SH-SY5Y (cell line): ENCODE results near the gene TEX14.

Source experiments
- GATA2 ChIP-seq: IDR thresholded peaks from 2 replicates; pipeline ENCODE4 v1.6.1; 2011; ENCODE audit warnings: mild to moderate bottlenecking, low read depth, low read length
- GATA3 ChIP-seq: IDR thresholded peaks from 2 replicates; pipeline ENCODE4 v1.6.1; 2011; ENCODE audit warnings: low read depth, mild to moderate bottlenecking, low read length, moderate library complexity

TEX14 gene, protein sequence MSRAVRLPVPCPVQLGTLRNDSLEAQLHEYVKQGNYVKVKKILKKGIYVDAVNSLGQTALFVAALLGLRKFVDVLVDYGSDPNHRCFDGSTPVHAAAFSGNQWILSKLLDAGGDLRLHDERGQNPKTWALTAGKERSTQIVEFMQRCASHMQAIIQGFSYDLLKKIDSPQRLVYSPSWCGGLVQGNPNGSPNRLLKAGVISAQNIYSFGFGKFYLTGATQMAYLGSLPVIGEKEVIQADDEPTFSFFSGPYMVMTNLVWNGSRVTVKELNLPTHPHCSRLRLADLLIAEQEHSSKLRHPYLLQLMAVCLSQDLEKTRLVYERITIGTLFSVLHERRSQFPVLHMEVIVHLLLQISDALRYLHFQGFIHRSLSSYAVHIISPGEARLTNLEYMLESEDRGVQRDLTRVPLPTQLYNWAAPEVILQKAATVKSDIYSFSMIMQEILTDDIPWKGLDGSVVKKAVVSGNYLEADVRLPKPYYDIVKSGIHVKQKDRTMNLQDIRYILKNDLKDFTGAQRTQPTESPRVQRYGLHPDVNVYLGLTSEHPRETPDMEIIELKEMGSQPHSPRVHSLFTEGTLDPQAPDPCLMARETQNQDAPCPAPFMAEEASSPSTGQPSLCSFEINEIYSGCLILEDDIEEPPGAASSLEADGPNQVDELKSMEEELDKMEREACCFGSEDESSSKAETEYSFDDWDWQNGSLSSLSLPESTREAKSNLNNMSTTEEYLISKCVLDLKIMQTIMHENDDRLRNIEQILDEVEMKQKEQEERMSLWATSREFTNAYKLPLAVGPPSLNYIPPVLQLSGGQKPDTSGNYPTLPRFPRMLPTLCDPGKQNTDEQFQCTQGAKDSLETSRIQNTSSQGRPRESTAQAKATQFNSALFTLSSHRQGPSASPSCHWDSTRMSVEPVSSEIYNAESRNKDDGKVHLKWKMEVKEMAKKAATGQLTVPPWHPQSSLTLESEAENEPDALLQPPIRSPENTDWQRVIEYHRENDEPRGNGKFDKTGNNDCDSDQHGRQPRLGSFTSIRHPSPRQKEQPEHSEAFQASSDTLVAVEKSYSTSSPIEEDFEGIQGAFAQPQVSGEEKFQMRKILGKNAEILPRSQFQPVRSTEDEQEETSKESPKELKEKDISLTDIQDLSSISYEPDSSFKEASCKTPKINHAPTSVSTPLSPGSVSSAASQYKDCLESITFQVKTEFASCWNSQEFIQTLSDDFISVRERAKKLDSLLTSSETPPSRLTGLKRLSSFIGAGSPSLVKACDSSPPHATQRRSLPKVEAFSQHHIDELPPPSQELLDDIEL (N-terminal part only)

DNA sequence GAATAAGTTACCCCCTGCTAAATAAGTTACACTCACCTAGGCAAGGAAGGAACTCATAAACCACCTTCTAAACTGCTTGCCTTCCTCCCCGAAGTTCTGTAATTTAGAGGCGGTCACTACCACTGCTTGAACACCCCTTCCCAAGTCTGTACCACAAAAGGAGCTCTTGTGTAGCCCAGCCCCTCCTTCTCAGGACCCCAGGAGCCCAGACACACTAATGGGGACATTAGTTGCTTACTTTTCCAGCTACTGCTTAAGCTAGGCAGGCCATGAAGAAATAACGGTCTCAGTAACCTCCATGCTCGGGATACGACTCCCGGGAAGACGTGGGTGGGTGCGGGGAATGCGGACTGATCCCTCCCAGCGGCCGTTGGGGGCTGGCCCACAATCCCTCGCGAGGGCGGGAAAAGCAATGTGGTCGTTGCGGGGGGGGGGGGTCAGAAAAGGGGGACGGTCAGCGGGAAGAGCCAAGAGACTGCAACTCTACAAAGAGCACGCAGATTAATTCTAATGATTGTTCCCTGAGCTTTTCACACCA, at the start of gene TEX14:
TSS of gene TEX14 (minus strand) at position 345 of the 538 bp plus-strand sequence. CDS start 40,044 bp downstream, outside the sequence.
- TF ChIP-seq GATA2 = no peak
- TF ChIP-seq GATA3 = no peak

DNA sequence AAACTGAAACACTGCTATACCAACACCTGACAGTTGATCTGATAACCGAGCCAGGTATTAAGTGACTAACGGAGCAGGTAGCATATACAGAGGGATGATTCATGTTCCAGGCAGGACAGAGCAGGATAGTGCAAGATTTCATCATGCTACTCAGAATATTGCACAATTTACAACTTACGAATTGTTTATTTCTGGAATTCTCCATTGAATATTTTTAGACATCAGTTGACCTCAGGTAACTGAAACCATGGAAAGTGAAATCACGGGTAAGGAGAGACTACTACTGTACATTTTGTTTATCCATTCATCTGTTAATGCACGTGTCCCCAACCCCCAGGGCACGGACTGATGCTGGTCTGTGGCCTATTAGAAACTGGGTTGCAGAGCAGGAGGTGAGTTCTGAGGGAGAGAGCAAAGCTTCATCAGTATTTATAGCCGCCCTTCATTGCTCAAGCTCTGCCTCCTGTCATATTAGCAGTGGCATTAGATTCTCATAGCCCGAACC, 49.3 kb upstream of the TEX14 start:
- no peak for TF ChIP-seq GATA3

DNA sequence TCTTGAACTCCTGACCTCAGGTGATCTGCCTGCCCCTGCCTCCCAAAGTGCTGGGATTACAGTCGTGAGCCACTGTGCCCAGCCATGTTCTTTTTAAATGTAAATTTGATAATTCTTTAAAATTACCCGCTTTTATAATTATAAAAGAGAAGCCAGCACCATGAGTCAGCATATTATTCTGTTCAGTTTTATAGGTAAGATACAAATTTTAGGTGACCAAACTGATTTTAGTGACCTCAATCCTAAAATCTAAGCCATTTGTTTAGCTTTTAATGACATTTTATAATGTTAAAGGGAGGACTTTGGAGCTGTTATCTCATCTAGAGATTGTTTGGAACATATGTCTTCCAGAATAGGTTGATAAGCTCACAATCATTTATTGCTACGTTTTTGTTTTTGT, 43.0 kb upstream of the TEX14 start:
- TF ChIP-seq GATA3 (no peak), GATA2 (no peak)

DNA sequence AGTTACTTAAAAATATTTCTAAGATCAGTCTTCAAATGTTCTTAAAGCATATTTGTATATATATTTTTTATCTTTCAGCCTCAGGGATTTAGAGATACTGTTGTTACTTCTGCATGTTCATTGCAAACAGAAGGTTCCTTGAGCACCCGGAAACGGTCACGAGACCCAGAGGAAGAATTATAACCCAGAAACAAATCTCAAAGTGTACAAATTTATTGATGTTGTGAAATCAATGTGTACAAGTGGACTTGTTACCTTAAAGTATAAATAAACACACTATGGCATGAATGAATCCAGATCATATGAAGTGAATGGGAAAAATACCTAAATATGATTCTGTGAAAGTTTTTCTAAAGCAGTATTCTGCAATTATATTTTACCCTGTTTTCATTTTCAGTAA, 42.2 kb upstream of the TEX14 start:
- no peak for TF ChIP-seq GATA3
- TF ChIP-seq GATA2 = no peak

DNA sequence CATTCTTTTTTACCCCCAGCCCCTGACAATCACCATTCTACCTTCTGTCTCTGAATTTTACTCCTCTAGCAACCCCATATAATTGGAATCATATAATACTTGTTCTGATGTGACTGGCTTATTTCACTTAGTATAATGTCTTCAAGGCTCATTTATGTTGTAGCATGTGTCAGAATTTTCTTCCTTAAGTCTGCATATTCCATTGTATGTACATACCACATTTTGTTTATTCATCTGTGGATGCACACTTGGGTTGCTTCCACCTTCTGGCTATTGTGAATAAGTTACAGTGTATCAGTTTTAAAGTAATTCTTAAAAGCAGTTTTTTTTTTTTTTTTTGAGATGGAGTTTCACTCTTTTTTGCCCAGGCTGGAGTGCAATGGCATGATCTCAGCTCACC, 39.1 kb upstream of the TEX14 start:
- TF ChIP-seq GATA3 = no peak
- TF ChIP-seq GATA2 = no peak

DNA sequence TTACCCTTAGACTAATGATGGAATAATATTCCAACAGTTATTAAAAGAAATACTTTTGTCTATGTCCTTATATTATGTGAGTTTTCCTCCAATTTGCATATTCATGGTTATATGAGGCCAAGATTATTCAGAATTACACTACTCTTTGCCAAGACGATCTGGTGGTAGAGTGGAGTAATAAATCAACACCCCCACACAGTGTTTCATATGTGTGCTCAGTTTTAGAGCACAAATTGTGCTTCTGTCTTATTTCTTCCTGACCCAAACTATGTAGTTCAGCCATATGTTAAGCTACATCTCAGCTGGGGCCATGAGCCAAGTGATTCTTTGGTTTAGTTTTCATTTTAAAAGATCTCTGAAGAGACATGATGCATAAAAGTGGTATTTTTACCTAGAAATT, 37.0 kb upstream of the TEX14 start:
- TF ChIP-seq GATA2 (no peak), GATA3 (no peak)

DNA sequence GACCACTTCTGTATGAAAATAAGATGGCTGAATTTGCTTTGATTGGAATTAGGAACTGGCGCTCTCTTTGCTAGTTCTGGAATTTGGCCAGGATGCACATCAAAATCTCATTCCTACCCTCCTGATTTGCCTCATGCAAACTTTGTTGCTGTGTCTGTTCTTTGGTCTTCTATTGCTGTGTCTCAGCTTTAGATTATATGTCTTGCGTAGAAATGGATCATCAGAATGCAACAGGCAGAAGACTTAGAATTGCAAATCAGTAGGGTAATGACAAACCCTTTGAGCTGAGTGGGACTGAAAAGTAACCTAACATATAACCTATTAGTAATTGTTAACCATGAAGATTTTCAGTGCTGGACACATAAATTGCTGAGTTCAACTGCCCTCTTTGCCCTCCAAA, 30.9 kb upstream of the TEX14 start:
- TF ChIP-seq GATA2 (no peak), GATA3 (no peak)

DNA sequence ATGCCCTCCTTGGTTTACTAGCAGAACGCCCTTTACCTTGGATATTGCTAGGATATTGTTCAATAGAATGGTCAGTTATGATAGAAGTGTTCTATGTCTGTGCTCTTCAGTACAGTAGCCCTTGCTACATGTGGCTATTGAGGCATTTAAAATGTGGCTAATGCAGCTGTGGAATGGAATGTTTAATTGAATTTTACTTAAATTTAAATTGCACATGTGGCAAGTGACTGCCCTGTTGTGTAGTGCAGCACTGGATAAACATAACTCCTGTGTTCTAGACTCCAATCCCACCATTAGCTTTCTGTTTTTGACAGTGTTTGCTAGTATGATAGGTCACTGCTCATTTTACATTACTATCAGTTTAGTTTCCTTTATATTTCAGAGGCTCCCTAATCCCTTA, 30.4 kb upstream of the TEX14 start:
- no peak for TF ChIP-seq GATA2
- no peak for TF ChIP-seq GATA3

DNA sequence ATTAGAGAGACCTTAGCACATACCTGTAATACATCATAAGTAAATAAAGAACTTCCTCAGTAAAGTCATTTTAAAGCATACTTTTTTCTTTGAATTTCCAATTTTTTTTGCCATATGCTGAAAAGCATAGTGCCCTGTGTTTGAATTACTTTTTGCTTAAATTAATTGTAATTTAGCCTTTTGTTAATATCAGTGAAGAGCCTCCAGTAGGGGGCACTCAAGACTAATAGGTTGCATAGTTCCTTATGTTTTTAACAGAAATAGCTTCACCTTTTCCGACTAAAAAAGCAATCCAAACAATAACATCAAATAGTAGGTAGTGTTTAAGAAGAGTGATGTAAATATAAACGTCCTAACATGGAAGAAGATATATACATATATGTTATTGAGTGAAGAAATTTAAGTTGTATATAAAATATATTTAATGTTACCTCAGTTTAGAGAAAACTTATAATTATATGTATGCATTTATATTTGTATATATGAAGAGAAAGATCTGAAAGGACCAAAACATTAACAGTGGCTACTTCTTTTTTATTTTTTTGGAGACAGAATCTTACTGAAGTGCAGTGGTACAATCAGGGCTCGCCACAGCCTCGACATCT, 19.2 kb upstream of the TEX14 start:
- TF ChIP-seq GATA3 = no peak
- TF ChIP-seq GATA2 = no peak

DNA sequence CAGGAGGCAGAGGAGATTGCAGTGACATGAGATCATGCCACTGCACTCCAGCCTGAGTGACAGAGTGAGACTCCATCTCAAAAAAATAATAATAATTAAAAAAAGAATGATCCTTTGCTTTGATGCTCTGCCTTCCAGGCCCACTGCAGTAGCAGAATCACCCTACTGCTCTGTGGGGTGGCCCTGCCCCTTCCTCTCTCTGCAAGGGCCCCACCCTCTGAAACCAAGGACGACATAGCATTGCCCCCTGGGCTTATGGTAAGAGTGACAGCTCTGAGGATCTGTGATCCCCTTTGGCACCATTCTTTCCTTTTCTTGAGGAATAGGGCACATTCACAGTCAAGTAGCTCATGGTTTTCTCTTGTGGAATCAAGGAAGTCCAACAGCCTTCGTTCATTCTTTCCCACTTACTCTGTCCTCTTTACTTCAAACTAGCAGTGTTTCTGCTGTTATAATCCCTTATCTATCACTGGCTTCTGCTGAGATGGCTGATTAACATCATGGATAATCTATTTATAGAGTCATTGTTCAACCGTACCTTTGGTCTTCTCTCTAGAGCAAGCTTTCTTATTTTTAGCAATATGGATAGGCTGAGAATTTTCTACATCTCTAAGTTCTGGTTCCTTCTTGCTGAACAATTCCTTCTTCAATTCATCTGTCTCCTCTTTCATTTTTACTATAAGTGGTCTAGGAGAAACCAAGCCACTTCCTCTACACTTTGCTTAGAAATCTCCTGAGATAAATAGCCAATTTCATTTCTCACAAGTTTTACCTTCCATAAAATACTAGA, 14.7 kb upstream of the TEX14 start:
- TF ChIP-seq GATA3 = no peak
- no peak for TF ChIP-seq GATA2

DNA sequence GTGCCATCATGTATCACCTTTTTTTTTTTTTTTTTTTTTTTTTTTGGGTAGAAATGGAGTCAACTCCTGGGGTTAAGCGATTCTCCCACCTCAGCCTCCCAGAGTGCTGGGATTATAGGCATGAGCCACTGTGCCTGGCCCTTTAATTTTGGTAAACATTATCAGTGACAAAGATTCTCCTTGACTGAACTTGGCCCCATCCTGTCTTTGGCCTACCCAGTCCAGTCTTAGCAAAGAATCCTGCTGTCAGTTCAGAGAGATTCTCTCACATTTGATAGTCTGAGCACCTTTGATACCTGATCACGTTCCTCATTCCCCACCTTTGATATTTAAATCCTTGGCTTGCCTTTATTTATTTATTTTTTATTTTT, 12.1 kb upstream of the TEX14 start:
- TF ChIP-seq GATA3 (no peak), GATA2 (no peak)

DNA sequence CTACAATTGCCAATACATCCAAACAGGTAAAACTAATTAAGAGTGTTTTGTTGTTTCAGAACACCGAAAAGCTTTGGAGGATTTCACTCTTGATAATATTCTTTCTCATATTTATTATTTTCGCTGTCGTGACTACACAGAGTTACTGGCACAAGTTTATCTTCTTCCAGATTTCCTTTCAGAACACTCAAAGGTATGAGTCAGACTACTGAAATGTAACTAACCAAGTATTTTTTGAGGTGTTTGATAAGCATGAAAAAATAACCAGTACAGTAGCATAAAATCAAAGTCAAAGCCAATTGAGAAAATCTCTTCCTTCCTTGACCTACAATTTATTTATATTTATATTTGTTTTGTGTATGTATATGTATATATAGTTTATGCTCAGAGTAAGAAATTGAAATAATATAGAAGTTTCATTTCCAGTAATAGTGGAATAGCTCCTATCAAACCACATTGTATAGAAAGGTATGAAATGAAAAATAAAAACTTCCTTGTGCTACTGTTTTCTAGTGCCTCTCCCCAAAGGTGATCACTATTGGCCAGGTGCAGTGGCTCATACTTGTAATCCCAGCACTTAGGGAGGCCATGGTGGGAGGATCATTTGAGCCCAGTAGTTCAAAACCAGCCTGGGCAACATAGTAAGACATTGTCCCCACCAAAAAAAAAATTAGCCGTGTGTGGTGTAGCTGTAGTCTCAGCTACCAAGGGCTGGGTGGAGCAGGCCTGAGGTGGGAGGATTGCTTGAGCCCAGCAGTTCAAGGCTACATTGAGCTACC, 11.5 kb upstream of the TEX14 start:
- TF ChIP-seq GATA2 = no peak
- no peak for TF ChIP-seq GATA3

DNA sequence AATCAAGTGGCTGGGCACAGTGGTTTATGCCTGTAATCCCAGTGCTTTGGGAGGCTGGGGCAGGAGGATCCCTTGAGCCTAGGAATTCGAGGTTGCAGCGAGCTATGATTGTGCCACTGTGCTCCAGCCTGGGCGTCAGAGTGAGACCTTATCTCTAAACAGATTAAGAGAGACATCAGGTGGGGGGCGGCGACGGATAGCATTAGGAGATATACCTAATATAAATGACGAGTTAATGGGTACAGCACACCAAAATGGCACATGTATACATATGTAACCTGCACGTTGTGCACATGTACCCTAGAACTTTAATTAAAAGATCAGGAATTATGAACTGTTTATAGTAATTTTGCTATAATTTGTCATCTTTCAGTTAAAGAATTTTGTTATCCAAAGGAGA, 10.9 kb upstream of the TEX14 start:
- no peak for TF ChIP-seq GATA3
- TF ChIP-seq GATA2 = no peak
